Fibroblast of skin of right quadriceps (primary cell): ENCODE measurements around the gene TUBGCP6.
A peak's percentile ranks its signal among the peaks of the same experiment; 100 is the strongest.
"Not testable (repeated sequence)": the region's sequence is repeated elsewhere in the genome, so short reads cannot be mapped to it uniquely, and the experiment has no call there.

Experiments used
- DNase-seq: peaks from one replicate; pipeline ENCODE4 v3.0.0-alpha.2; 2013

Gene TUBGCP6

GRCh38 chr22:50278461-50278860 lies 33.6 kb upstream of the TUBGCP6 start:
- DNase-seq, result no peak

- no peak for DNase-seq
Observed at GRCh38 chr22:50277761-50278160, 32.9 kb upstream of the TUBGCP6 start.

GRCh38 chr22:50276143-50276542 lies 31.3 kb upstream of the TUBGCP6 start:
- DNase-seq, result peak; percentile 44

- no peak for DNase-seq
Observed at GRCh38 chr22:50275181-50276055, 30.6 kb upstream of the TUBGCP6 start.

- no peak for DNase-seq
Observed at GRCh38 chr22:50274771-50275170, 29.9 kb upstream of the TUBGCP6 start.

GRCh38 chr22:50274311-50274710 lies 29.5 kb upstream of the TUBGCP6 start:
- peak; percentile 58 for DNase-seq

GRCh38 chr22:50273781-50274180 lies 29.0 kb upstream of the TUBGCP6 start:
- not testable (repeated sequence) for DNase-seq

GRCh38 chr22:50273352-50273751 lies 28.5 kb upstream of the TUBGCP6 start:
- DNase-seq, result not testable (repeated sequence)

GRCh38 chr22:50272044-50272802 lies 27.4 kb upstream of the TUBGCP6 start:
- no peak for DNase-seq

GRCh38 chr22:50271519-50271970 lies 26.7 kb upstream of the TUBGCP6 start:
- DNase-seq, result peak; percentile 55

GRCh38 chr22:50270666-50271394 lies 26.0 kb upstream of the TUBGCP6 start:
- peak; percentile 41 for DNase-seq

GRCh38 chr22:50269970-50270665 lies 25.3 kb upstream of the TUBGCP6 start, which contains the start of gene MAPK11:
Gene MAPK11 (minus strand): TSS chr22:50270380. CDS start chr22:50270292, 88 bp downstream.
- DNase-seq, result peak; percentile 48

- no peak for DNase-seq
Observed at GRCh38 chr22:50269573-50269969, 24.7 kb upstream of the TUBGCP6 start.

GRCh38 chr22:50268655-50269113 lies 23.9 kb upstream of the TUBGCP6 start:
- DNase-seq, result no peak

- peak; percentile 54 for DNase-seq
Observed at GRCh38 chr22:50267591-50268390, 23.0 kb upstream of the TUBGCP6 start.

- no peak for DNase-seq
Observed at GRCh38 chr22:50266994-50267393, 22.2 kb upstream of the TUBGCP6 start.

GRCh38 chr22:50264946-50265669 lies 20.3 kb upstream of the TUBGCP6 start:
- no peak for DNase-seq

GRCh38 chr22:50264104-50264745 lies 19.4 kb upstream of the TUBGCP6 start:
- no peak for DNase-seq

GRCh38 chr22:50262973-50263617 lies 18.3 kb upstream of the TUBGCP6 start:
- no peak for DNase-seq

GRCh38 chr22:50262460-50262911 lies 17.7 kb upstream of the TUBGCP6 start:
- no peak for DNase-seq
